ENCODE measurements around the gene TBC1D3B. TPM values are rescaled to one million over a fixed set of nuclear protein-coding genes. Genes with fewer than 3 reads are reported as not detected.
"Not testable (repeated sequence)": the region's sequence is repeated elsewhere in the genome, so short reads cannot be mapped to it uniquely, and the experiment has no call there.

TBC1D3B gene
- polyA plus RNA-seq (2013), result 3.3 TPM in 2 replicates

DNA sequence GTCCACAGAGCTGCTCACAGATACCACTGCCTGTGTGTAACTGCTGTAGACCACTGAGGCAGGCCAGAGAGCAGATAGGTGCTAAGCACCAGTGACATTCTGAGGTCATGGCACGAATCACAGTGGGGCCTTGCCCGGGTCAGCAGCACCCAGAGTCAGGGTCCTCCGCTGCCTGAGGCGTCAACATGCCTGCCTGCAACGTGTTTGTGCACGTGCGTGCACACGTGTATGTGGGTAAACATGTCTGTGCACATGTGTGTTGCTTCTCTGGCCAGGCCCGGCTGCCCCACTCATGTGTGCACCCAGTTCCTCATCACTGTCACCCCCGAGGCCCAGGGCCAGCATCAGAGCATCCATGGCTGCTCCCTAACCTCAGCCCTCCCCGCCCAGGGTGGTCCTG, at the start of gene TBC1D3B:
TSS of gene TBC1D3B (minus strand) at position 101 of the 400 bp plus-strand sequence. CDS start 1,586 bp downstream, outside the sequence.
- not testable (repeated sequence) for H2AK5ac ChIP-seq (ENCODE audit: low read length); H3K79me2 ChIP-seq (ENCODE audit: control insufficient read depth, insufficient read depth, low read length, poor library complexity); H3K27me3 ChIP-seq (ENCODE audit: insufficient read depth, low read length); DNase-seq; H4K91ac ChIP-seq (ENCODE audit: low read depth, low read length); H2AFZ ChIP-seq (ENCODE audit: insufficient read depth, low read length, poor library complexity); H3K4ac ChIP-seq (ENCODE audit: low read depth, low read length); H3K14ac ChIP-seq (ENCODE audit: low read length); H3K4me1 ChIP-seq (ENCODE audit: control insufficient read depth in 1 of 2, insufficient read depth in 2 of 2, low read length in 2 of 2); H4K12ac ChIP-seq (ENCODE audit: low read depth, low read length); H3K27ac ChIP-seq (ENCODE audit: low read depth, low read length); H2BK120ac ChIP-seq (ENCODE audit: insufficient read depth, low read length, poor library complexity); H3K79me1 ChIP-seq (ENCODE audit: low read length); H3K23ac ChIP-seq (ENCODE audit: low read length); H3K9ac ChIP-seq (ENCODE audit: low read length); H3K4me3 ChIP-seq (ENCODE audit: low read depth, low read length); H3K9me3 ChIP-seq (ENCODE audit: insufficient read depth, low read depth, low read length); H3K18ac ChIP-seq (ENCODE audit: low read length); H3K36me3 ChIP-seq (ENCODE audit: control insufficient read depth in 1 of 2, insufficient read depth in 2 of 2, low read length in 2 of 2); H4K8ac ChIP-seq (ENCODE audit: low read depth, low read length); H2BK12ac ChIP-seq (ENCODE audit: low read length); H2BK5ac ChIP-seq (ENCODE audit: low read depth, low read length, poor library complexity); H3K4me2 ChIP-seq (ENCODE audit: low read length)
- no CpG with 5 or more reads among the region's 11 CpGs for WGBS (ENCODE audit: extremely low coverage, insufficient coverage, insufficient read length)

- not testable (repeated sequence) for H3K27me3 ChIP-seq (ENCODE audit: insufficient read depth, low read length)
These were observed 46.5 kb upstream of the TBC1D3B start for GRCh38 chr17:36222967-36223366.

DNA sequence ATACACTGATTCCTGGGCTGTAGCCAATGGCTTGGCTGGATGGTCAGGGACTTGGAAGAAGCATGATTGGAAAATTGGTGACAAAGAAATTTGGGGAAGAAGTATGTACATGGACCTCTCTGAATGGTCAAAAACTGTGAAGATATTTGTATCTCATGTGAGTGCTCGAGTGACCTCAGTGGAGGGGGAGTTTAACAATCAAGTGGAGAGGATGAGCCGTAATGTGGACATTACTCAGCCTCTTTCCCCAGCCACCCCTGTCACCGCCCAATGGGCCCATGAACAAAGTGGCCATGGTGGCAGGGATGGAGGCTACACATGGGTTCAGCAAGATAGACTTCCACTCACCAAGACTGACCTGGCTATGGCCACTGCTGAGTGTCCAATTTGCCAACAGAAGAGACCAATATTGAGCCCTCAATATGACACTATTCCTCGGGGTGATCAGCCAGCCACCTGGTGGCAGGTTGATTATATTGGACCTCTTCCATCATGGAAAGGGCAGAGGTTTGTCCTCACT, 45.2 kb upstream of the TBC1D3B start:
- H3K79me2 ChIP-seq (ENCODE audit: control insufficient read depth, insufficient read depth, low read length, poor library complexity); H3K9me3 ChIP-seq (ENCODE audit: insufficient read depth, low read depth, low read length); H3K27me3 ChIP-seq (ENCODE audit: insufficient read depth, low read length); H3K36me3 ChIP-seq (ENCODE audit: control insufficient read depth in 1 of 2, insufficient read depth in 2 of 2, low read length in 2 of 2); H2AFZ ChIP-seq (ENCODE audit: insufficient read depth, low read length, poor library complexity); H3K23ac ChIP-seq (ENCODE audit: low read length); H3K4ac ChIP-seq (ENCODE audit: low read depth, low read length); H3K27ac ChIP-seq (ENCODE audit: low read depth, low read length); H2AK5ac ChIP-seq (ENCODE audit: low read length); H3K9ac ChIP-seq (ENCODE audit: low read length); H3K4me3 ChIP-seq (ENCODE audit: low read depth, low read length); H3K4me1 ChIP-seq (ENCODE audit: control insufficient read depth in 1 of 2, insufficient read depth in 2 of 2, low read length in 2 of 2); DNase-seq; H4K91ac ChIP-seq (ENCODE audit: low read depth, low read length); H4K8ac ChIP-seq (ENCODE audit: low read depth, low read length); H3K4me2 ChIP-seq (ENCODE audit: low read length); H4K12ac ChIP-seq (ENCODE audit: low read depth, low read length); H3K79me1 ChIP-seq (ENCODE audit: low read length); H2BK12ac ChIP-seq (ENCODE audit: low read length); H2BK5ac ChIP-seq (ENCODE audit: low read depth, low read length, poor library complexity); H2BK120ac ChIP-seq (ENCODE audit: insufficient read depth, low read length, poor library complexity); H3K18ac ChIP-seq (ENCODE audit: low read length); H3K14ac ChIP-seq (ENCODE audit: low read length): not testable (repeated sequence)
- no CpG with 5 or more reads among the region's 4 CpGs for WGBS (ENCODE audit: extremely low coverage, insufficient coverage, insufficient read length)

More at GRCh38 chr17:36222967-36223366, 46.5 kb upstream of the TBC1D3B start:
- H4K8ac ChIP-seq (ENCODE audit: low read depth, low read length); H3K4me2 ChIP-seq (ENCODE audit: low read length); H2BK12ac ChIP-seq (ENCODE audit: low read length); H3K14ac ChIP-seq (ENCODE audit: low read length); H3K4me3 ChIP-seq (ENCODE audit: low read depth, low read length); H2AK5ac ChIP-seq (ENCODE audit: low read length); H2BK5ac ChIP-seq (ENCODE audit: low read depth, low read length, poor library complexity); H3K9ac ChIP-seq (ENCODE audit: low read length); H2BK120ac ChIP-seq (ENCODE audit: insufficient read depth, low read length, poor library complexity); H3K79me2 ChIP-seq (ENCODE audit: control insufficient read depth, insufficient read depth, low read length, poor library complexity); DNase-seq; H3K23ac ChIP-seq (ENCODE audit: low read length); H4K91ac ChIP-seq (ENCODE audit: low read depth, low read length); H3K27ac ChIP-seq (ENCODE audit: low read depth, low read length); H3K18ac ChIP-seq (ENCODE audit: low read length); H3K79me1 ChIP-seq (ENCODE audit: low read length); H3K36me3 ChIP-seq (ENCODE audit: control insufficient read depth in 1 of 2, insufficient read depth in 2 of 2, low read length in 2 of 2); H4K12ac ChIP-seq (ENCODE audit: low read depth, low read length); H3K9me3 ChIP-seq (ENCODE audit: insufficient read depth, low read depth, low read length); H3K4me1 ChIP-seq (ENCODE audit: control insufficient read depth in 1 of 2, insufficient read depth in 2 of 2, low read length in 2 of 2); H2AFZ ChIP-seq (ENCODE audit: insufficient read depth, low read length, poor library complexity); H3K4ac ChIP-seq (ENCODE audit: low read depth, low read length): not testable (repeated sequence)
- no CpG with 5 or more reads among the region's 12 CpGs for WGBS (ENCODE audit: extremely low coverage, insufficient coverage, insufficient read length)

- DNase-seq; H2BK120ac ChIP-seq (ENCODE audit: insufficient read depth, low read length, poor library complexity); H4K91ac ChIP-seq (ENCODE audit: low read depth, low read length); H3K9ac ChIP-seq (ENCODE audit: low read length); H3K79me2 ChIP-seq (ENCODE audit: control insufficient read depth, insufficient read depth, low read length, poor library complexity); H2AFZ ChIP-seq (ENCODE audit: insufficient read depth, low read length, poor library complexity); H4K12ac ChIP-seq (ENCODE audit: low read depth, low read length); H2AK5ac ChIP-seq (ENCODE audit: low read length); H3K4ac ChIP-seq (ENCODE audit: low read depth, low read length); H3K18ac ChIP-seq (ENCODE audit: low read length); H3K14ac ChIP-seq (ENCODE audit: low read length); H3K79me1 ChIP-seq (ENCODE audit: low read length); H3K27ac ChIP-seq (ENCODE audit: low read depth, low read length); H3K9me3 ChIP-seq (ENCODE audit: insufficient read depth, low read depth, low read length); H3K23ac ChIP-seq (ENCODE audit: low read length); H3K4me3 ChIP-seq (ENCODE audit: low read depth, low read length); H2BK5ac ChIP-seq (ENCODE audit: low read depth, low read length, poor library complexity); H3K36me3 ChIP-seq (ENCODE audit: control insufficient read depth in 1 of 2, insufficient read depth in 2 of 2, low read length in 2 of 2); H3K4me2 ChIP-seq (ENCODE audit: low read length); H2BK12ac ChIP-seq (ENCODE audit: low read length); H4K8ac ChIP-seq (ENCODE audit: low read depth, low read length); H3K4me1 ChIP-seq (ENCODE audit: control insufficient read depth in 1 of 2, insufficient read depth in 2 of 2, low read length in 2 of 2); H3K27me3 ChIP-seq (ENCODE audit: insufficient read depth, low read length): not testable (repeated sequence)
- no CpG with 5 or more reads among the region's 3 CpGs for WGBS (ENCODE audit: extremely low coverage, insufficient coverage, insufficient read length)
These were observed 44.5 kb upstream of the TBC1D3B start for GRCh38 chr17:36220737-36221580.
